Upper lobe of right lung (tissue), 1 donor: ENCODE data around the gene MAPK12. TPM values are rescaled to one million over a fixed set of nuclear protein-coding genes. Genes with fewer than 3 reads are reported as not detected.

Experiments
- ATAC-seq: fragments of 200-7000 bp; cut with Tn5 transposase; one replicate; pipeline ENCODE4 v1.9.1; 2020; ENCODE audit warnings: mild to moderate bottlenecking, moderate library complexity
- DNase-seq: peaks from one replicate; pipeline ENCODE4 v3.0.0-alpha.2; 2020
- H3K27ac ChIP-seq: fragments of 200-600 bp; one replicate; pipeline ENCODE4 v1.8.0; 2022
- H3K27me3 ChIP-seq: fragments of 200-600 bp; one replicate; pipeline ENCODE4 v1.8.0; 2022; ENCODE audit warnings: mild to moderate bottlenecking
- H3K36me3 ChIP-seq: fragments of 200-600 bp; one replicate; pipeline ENCODE4 v1.8.0; 2022
- H3K4me1 ChIP-seq: fragments of 200-600 bp; one replicate; pipeline ENCODE4 v1.8.0; 2022
- H3K4me3 ChIP-seq: fragments of 200-600 bp; one replicate; pipeline ENCODE4 v1.8.0; 2022; ENCODE audit warnings: mild to moderate bottlenecking
- H3K9me3 ChIP-seq: fragments of 200-600 bp; one replicate; pipeline ENCODE4 v1.8.0; 2022
- CTCF ChIP-seq: fragments of 200-600 bp; IDR thresholded peaks from one replicate; pipeline ENCODE4 v1.8.0; 2022; ENCODE audit warnings: antibody characterized with exemption
- intact Hi-C: fragments of 100-400 bp; cut with DNase I; formaldehyde crosslinking; loops from one replicate; pipeline ENCODE4 v1.11.0; 2022
- total RNA-seq: library from RNA; stranded (reverse); fragmentation: NEBNext Ultra II Directional; extraction: Animal tissue kit (Norgen Biotek cat#: 25700); gene quantifications from one replicate; pipeline ENCODE4 v1.2.1, GENCODE V29; 2021
- donor health status: DM: no; HTN: yes; CAD: no; lungs with severe emphysema.

Gene MAPK12
- total RNA-seq, 1 donor from 2014 or later = 22.2 TPM

- intact Hi-C loops = no loop called here
- ATAC-seq = no peak
- Histone ChIP-seq H3K36me3 (peaks cover 92% of the 10 kb centered on the region), H3K27ac (no peak overlapping the region), H3K27me3 (no peaks in the 10 kb centered on the region), H3K4me1 (peaks cover 1% of the 10 kb centered on the region), H3K4me3 (no peak overlapping the region), H3K9me3 (no peaks in the 10 kb centered on the region)
- no peak for TF ChIP-seq CTCF
- no peak for DNase-seq
Measured at GRCh38 chr22:50285568-50286229, 24.2 kb upstream of the MAPK12 start.

GRCh38 chr22:50284479-50284878 is 23.0 kb upstream of the MAPK12 start:
- Histone ChIP-seq H3K9me3 (no peaks in the 10 kb centered on the region), H3K27ac (peak overlapping the region; percentile 3), H3K27me3 (no peaks in the 10 kb centered on the region), H3K4me1 (no peaks in the 10 kb centered on the region), H3K36me3 (peaks cover 92% of the 10 kb centered on the region), H3K4me3 (no peak overlapping the region)
- no peak for TF ChIP-seq CTCF
- DNase-seq (no peak), ATAC-seq (no peak)
- intact Hi-C loops = no loop called here

- ATAC-seq (no peak), DNase-seq (no peak)
- Histone ChIP-seq H3K27me3 (no peaks in the 10 kb centered on the region), H3K27ac (no peak overlapping the region), H3K4me3 (no peak overlapping the region), H3K4me1 (no peaks in the 10 kb centered on the region), H3K9me3 (no peaks in the 10 kb centered on the region), H3K36me3 (peaks cover 92% of the 10 kb centered on the region)
- intact Hi-C loops = no loop called here
- TF ChIP-seq CTCF = no peak
Measured at GRCh38 chr22:50283821-50284220, 22.3 kb upstream of the MAPK12 start.

GRCh38 chr22:50282361-50283155 is 21.1 kb upstream of the MAPK12 start:
- no peaks in the 10 kb centered on the region for H3K4me1 ChIP-seq
- peaks cover 92% of the 10 kb centered on the region for H3K36me3 ChIP-seq
- H3K27ac ChIP-seq = peak overlapping the region; percentile 65
- no peak for TF ChIP-seq CTCF
- H3K9me3 ChIP-seq = no peaks in the 10 kb centered on the region
- ATAC-seq (peak; percentile 87), DNase-seq (peak; percentile 91)
- no peaks in the 10 kb centered on the region for H3K27me3 ChIP-seq
- intact Hi-C loops = no loop called here
- H3K4me3 ChIP-seq = no peak overlapping the region

GRCh38 chr22:50281957-50282356 is 20.5 kb upstream of the MAPK12 start:
- peak overlapping the region; percentile 47 for H3K27ac ChIP-seq
- H3K27me3 ChIP-seq = no peaks in the 10 kb centered on the region
- H3K36me3 ChIP-seq = peaks cover 91% of the 10 kb centered on the region
- intact Hi-C loops = no loop called here
- no peak overlapping the region for H3K4me3 ChIP-seq
- DNase-seq (no peak), ATAC-seq (peak; percentile 5)
- no peaks in the 10 kb centered on the region for H3K9me3 ChIP-seq
- H3K4me1 ChIP-seq = no peaks in the 10 kb centered on the region
- no peak for TF ChIP-seq CTCF
